Measurements from ENCODE around the gene ARHGAP12. TPM values are rescaled to one million over a fixed set of nuclear protein-coding genes. Genes with fewer than 3 reads are reported as not detected.

ARHGAP12 gene
- total and polyA plus RNA-seq, 2 experiments from 2014 or later: 12.7 to 29.1 TPM

DNA sequence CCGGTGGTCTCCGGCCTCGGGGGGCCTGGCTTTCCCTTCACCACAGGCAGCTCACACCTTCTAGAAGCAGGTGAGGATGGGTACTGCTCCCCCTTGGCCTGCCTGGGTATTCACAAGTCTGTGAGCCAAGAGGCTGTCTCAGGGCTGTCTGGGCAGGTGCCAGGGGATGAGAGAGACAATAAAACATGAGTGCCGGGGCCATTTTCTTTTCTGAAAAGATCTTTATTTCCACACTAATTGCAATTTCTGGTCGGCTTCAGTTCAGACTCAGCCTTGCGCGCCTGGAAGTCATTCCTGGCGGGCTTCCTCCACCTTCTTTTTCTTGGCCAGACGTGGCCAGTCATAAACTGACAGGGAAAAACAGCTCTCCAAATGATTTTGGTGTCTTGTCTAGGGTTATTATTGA, 171.2 kb downstream of the ARHGAP12 start:
- Histone ChIP-seq H3K4me1 (ENCODE audit: low read depth) (no peaks in the 10 kb centered on the region), H3K27me3 (no peaks in the 10 kb centered on the region), H3K27ac (no peak overlapping the region), H3K4me3 (no peak overlapping the region), H3K9me3 (ENCODE audit: low read depth) (no peaks in the 10 kb centered on the region), H3K36me3 (no peaks in the 10 kb centered on the region)
- no peak for DNase-seq (ENCODE audit: low read depth in 1 of 2, low spot score in 1 of 2)
- TF ChIP-seq, protein P1, sequence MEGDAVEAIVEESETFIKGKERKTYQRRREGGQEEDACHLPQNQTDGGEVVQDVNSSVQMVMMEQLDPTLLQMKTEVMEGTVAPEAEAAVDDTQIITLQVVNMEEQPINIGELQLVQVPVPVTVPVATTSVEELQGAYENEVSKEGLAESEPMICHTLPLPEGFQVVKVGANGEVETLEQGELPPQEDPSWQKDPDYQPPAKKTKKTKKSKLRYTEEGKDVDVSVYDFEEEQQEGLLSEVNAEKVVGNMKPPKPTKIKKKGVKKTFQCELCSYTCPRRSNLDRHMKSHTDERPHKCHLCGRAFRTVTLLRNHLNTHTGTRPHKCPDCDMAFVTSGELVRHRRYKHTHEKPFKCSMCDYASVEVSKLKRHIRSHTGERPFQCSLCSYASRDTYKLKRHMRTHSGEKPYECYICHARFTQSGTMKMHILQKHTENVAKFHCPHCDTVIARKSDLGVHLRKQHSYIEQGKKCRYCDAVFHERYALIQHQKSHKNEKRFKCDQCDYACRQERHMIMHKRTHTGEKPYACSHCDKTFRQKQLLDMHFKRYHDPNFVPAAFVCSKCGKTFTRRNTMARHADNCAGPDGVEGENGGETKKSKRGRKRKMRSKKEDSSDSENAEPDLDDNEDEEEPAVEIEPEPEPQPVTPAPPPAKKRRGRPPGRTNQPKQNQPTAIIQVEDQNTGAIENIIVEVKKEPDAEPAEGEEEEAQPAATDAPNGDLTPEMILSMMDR (IDR thresholded peaks at IDR 0.05; ENCODE audit: low read depth, low read length): no peak

DNA sequence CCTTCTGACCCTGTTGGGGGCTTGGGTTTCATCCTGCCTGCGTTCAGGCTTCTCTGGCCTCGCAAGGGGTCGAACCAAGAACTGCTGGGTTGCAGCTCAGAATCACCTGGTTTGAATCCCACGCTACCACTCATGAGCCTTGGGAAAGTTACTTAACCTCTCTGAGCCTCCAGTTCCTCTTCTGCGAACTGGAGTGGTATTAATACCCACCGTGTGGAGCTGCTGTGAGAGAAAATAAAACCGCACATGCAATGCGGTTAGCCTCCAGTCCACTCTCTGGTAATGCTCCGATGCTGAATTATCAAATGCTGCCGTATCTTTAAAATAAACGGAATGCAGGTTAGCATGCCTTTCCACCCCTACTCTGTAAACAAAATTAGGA, 171.9 kb downstream of the ARHGAP12 start:
- Histone ChIP-seq H3K9me3 (ENCODE audit: low read depth) (no peaks in the 10 kb centered on the region), H3K27ac (no peak overlapping the region)

DNA sequence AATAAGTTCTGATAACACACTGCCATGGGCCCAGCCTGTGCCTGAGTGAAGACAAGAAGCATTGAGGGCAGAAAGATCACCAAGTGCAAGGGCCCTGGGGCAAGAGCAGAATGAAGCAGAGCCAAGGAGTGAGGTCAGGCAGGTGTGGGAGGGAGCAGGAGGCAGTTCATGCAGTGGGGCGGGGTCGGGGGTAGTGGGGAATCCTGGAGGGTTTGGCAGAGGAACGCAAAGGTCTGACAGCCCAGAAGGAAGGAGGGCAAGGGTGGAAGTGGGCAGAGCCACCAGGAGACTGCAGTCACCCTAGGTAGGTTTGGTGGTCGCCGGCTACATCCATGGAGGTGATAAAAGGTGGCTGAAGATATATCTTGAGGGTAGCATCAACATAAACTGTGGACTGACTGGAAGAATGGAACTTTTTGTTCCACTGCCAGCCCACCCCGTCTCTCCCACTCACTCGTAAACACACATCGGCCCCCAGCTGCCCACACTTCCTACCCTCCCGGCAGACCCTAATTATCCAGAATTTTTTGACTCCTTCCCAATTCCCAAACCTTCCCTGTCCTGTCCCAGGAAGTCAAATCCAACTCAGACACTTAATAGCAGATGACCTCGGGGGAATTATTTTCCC, 172.4 kb downstream of the ARHGAP12 start:
- no peak overlapping the region for H3K4me3 ChIP-seq
- no peaks in the 10 kb centered on the region for H3K9me3 ChIP-seq (ENCODE audit: low read depth)
- no peak overlapping the region for H3K27ac ChIP-seq
- no peaks in the 10 kb centered on the region for H3K27me3 ChIP-seq
- H3K4me1 ChIP-seq (ENCODE audit: low read depth): no peaks in the 10 kb centered on the region
- no peak for DNase-seq (ENCODE audit: low read depth in 1 of 2, low spot score in 1 of 2)
- TF ChIP-seq, protein P1 (IDR thresholded peaks at IDR 0.05; ENCODE audit: low read depth, low read length): no peak
- no peaks in the 10 kb centered on the region for H3K36me3 ChIP-seq

More for the DNA sequence above, 171.9 kb downstream of the ARHGAP12 start:
- Histone ChIP-seq H3K27me3 (no peaks in the 10 kb centered on the region), H3K4me3 (no peak overlapping the region), H3K36me3 (no peaks in the 10 kb centered on the region), H3K4me1 (ENCODE audit: low read depth) (no peaks in the 10 kb centered on the region)
- DNase-seq (ENCODE audit: low read depth in 1 of 2, low spot score in 1 of 2): no peak
- TF ChIP-seq, protein P1 (IDR thresholded peaks at IDR 0.05; ENCODE audit: low read depth, low read length): no peak

Other genes starting within 250 kb of the ARHGAP12 start
- gene KIF5B, start 127.6 kb upstream of the ARHGAP12 start, total RNA-seq: 61.0 and 90.3 TPM in 2 replicates
- gene KIF5B, start 127.6 kb upstream of the ARHGAP12 start, polyA plus RNA-seq: 49.4 and 65.8 TPM in 2 replicates